ENCODE measurements around the gene SMYD1.

The SMYD1 gene

DNA sequence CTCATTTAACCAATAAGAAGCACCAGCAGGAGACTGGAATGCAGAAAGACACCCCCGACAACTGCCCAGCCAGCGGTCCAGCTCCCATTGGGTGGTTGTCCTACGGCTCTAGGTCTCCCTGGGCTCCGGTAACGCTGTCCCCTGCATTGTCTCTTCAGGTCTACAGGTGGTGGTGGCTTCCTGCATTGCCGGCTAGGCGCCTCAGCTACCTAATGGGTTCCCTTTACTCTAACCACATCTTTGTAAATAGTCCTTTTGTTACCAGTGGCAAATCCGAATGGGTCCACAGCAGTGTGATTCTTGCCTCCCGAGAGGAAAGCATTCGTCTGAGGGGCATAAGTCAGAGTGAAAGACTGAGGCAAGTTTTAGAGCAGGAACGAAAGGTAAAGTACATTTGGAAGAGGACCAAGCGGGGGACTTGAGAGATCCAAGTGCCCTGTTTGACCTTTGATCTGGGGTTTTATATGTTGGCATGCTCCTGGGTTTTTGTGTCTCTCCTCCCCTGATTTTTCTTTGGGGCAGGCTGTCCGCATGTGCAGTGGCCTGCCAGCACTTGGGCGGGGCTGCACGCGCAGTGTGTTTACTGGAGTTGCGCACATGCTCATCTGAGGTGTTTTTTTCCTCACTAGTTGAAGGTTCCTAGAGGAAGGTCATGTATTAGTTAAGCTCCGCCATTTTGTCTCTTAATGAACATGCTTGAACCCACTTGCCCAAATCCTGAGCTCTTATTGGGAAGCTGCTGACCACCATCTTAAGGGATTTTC is 49.2 kb downstream of the SMYD1 start:
- no peak overlapping the region for H2AFZ ChIP-seq (ENCODE audit: insufficient read depth, low read length, poor library complexity)
- no peak overlapping the region for H3K23ac ChIP-seq (ENCODE audit: low read length)
- DNase-seq: no peak
- H3K18ac ChIP-seq (ENCODE audit: low read length): no peak overlapping the region
- no peak overlapping the region for H4K8ac ChIP-seq (ENCODE audit: low read depth, low read length)
- H4K91ac ChIP-seq (ENCODE audit: low read depth, low read length): no peak overlapping the region
- no peak overlapping the region for H2BK12ac ChIP-seq (ENCODE audit: low read length)
- H2BK120ac ChIP-seq (ENCODE audit: insufficient read depth, low read length, poor library complexity): no peak overlapping the region
- H3K79me1 ChIP-seq (ENCODE audit: low read length): no peaks in the 10 kb centered on the region
- no peak overlapping the region for H3K9ac ChIP-seq (ENCODE audit: low read length)
- H3K27ac ChIP-seq (ENCODE audit: low read depth, low read length): no peak overlapping the region
- peak overlapping the region; percentile 37 for H3K4me3 ChIP-seq (ENCODE audit: low read depth, low read length)
- no peak overlapping the region for H2AK5ac ChIP-seq (ENCODE audit: low read length)
- H3K4ac ChIP-seq (ENCODE audit: low read depth, low read length): no peak overlapping the region
- no peaks in the 10 kb centered on the region for H3K9me3 ChIP-seq (ENCODE audit: insufficient read depth, low read depth, low read length)
- H4K12ac ChIP-seq (ENCODE audit: low read depth, low read length): no peak overlapping the region
- no peaks in the 10 kb centered on the region for H3K27me3 ChIP-seq (ENCODE audit: insufficient read depth, low read length)
- H3K4me1 ChIP-seq (ENCODE audit: control insufficient read depth in 1 of 2, insufficient read depth in 2 of 2, low read length in 2 of 2): no peaks in the 10 kb centered on the region
- no peak overlapping the region for H3K14ac ChIP-seq (ENCODE audit: low read length)
- no peak overlapping the region for H2BK5ac ChIP-seq (ENCODE audit: low read depth, low read length, poor library complexity)
- WGBS (ENCODE audit: extremely low coverage, insufficient coverage, insufficient read length): no CpG with 5 or more reads among the region's 18 CpGs
- no peaks in the 10 kb centered on the region for H3K79me2 ChIP-seq (ENCODE audit: control insufficient read depth, insufficient read depth, low read length, poor library complexity)
- no peaks in the 10 kb centered on the region for H3K36me3 ChIP-seq (ENCODE audit: control insufficient read depth in 1 of 2, insufficient read depth in 2 of 2, low read length in 2 of 2)
- no peak overlapping the region for H3K4me2 ChIP-seq (ENCODE audit: low read length)

DNA sequence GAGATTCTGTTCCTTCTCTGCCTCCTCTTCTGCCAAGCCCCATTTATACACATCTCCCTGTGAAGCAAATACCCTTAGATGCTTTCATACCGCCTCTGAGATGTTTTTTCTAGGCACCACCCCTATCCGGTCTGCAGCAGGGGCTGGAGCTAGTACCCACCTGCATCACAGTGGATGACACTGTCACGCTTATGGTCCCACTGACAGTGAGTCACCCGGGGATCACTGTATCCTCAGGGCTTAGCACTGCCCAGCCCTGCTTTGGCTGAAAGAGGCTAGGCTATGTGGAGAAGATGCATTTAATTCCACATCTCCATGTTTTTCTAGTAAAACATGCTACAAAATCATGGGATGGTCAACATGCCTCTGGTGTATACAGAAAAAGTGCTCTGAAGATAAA is 50.3 kb downstream of the SMYD1 start:
- H3K27ac ChIP-seq (ENCODE audit: low read depth, low read length): no peak overlapping the region
- H2AFZ ChIP-seq (ENCODE audit: insufficient read depth, low read length, poor library complexity): no peak overlapping the region
- H4K12ac ChIP-seq (ENCODE audit: low read depth, low read length): no peak overlapping the region
- no peak overlapping the region for H2BK120ac ChIP-seq (ENCODE audit: insufficient read depth, low read length, poor library complexity)
- H3K4me3 ChIP-seq (ENCODE audit: low read depth, low read length): no peak overlapping the region
- WGBS (ENCODE audit: extremely low coverage, insufficient coverage, insufficient read length): no CpG with 5 or more reads among the region's 4 CpGs
- no peak overlapping the region for H3K9ac ChIP-seq (ENCODE audit: low read length)
- DNase-seq: peak in 1 of 2 donors; percentile 22
- no peaks in the 10 kb centered on the region for H3K4me1 ChIP-seq (ENCODE audit: control insufficient read depth in 1 of 2, insufficient read depth in 2 of 2, low read length in 2 of 2)
- H3K79me1 ChIP-seq (ENCODE audit: low read length): no peaks in the 10 kb centered on the region
- no peak overlapping the region for H3K4me2 ChIP-seq (ENCODE audit: low read length)
- no peak overlapping the region for H2BK12ac ChIP-seq (ENCODE audit: low read length)
- H3K27me3 ChIP-seq (ENCODE audit: insufficient read depth, low read length): no peaks in the 10 kb centered on the region
- no peaks in the 10 kb centered on the region for H3K9me3 ChIP-seq (ENCODE audit: insufficient read depth, low read depth, low read length)
- no peak overlapping the region for H3K23ac ChIP-seq (ENCODE audit: low read length)
- no peak overlapping the region for H3K4ac ChIP-seq (ENCODE audit: low read depth, low read length)
- H2AK5ac ChIP-seq (ENCODE audit: low read length): no peak overlapping the region
- H4K91ac ChIP-seq (ENCODE audit: low read depth, low read length): no peak overlapping the region
- no peak overlapping the region for H4K8ac ChIP-seq (ENCODE audit: low read depth, low read length)
- H3K18ac ChIP-seq (ENCODE audit: low read length): no peak overlapping the region
- H3K79me2 ChIP-seq (ENCODE audit: control insufficient read depth, insufficient read depth, low read length, poor library complexity): no peaks in the 10 kb centered on the region
- no peak overlapping the region for H2BK5ac ChIP-seq (ENCODE audit: low read depth, low read length, poor library complexity)
- H3K14ac ChIP-seq (ENCODE audit: low read length): no peak overlapping the region
- H3K36me3 ChIP-seq (ENCODE audit: control insufficient read depth in 1 of 2, insufficient read depth in 2 of 2, low read length in 2 of 2): no peaks in the 10 kb centered on the region

DNA sequence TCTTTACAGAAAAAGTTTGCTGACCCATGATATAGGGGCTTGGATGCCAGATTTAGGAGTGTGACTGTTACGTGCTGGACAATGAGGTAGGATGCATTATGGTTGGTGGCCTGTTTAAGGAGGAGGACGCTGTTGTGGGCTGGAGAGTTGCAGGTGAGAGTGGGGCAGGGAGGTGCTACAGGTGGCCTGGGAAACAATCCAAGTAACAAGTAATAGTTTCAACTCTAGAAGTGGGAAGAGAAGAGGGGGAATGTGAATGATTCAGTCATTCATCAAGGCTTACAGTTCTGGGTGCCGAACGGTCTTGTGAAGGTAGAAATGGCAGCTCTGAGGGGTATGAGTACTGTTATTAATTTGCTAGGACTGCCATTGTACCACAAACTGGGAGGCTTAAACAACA is 54.1 kb downstream of the SMYD1 start:
- Histone ChIP-seq H3K79me1 (ENCODE audit: low read length) (no peaks in the 10 kb centered on the region), H2BK5ac (ENCODE audit: low read depth, low read length, poor library complexity) (no peak overlapping the region), H3K4me1 (ENCODE audit: control insufficient read depth in 1 of 2, insufficient read depth in 2 of 2, low read length in 2 of 2) (no peaks in the 10 kb centered on the region), H3K9ac (ENCODE audit: low read length) (no peak overlapping the region), H2AFZ (ENCODE audit: insufficient read depth, low read length, poor library complexity) (no peak overlapping the region), H3K79me2 (ENCODE audit: control insufficient read depth, insufficient read depth, low read length, poor library complexity) (no peaks in the 10 kb centered on the region), H2AK5ac (ENCODE audit: low read length) (no peak overlapping the region), H3K23ac (ENCODE audit: low read length) (no peak overlapping the region), H4K8ac (ENCODE audit: low read depth, low read length) (no peak overlapping the region), H4K91ac (ENCODE audit: low read depth, low read length) (no peak overlapping the region), H3K4me3 (ENCODE audit: low read depth, low read length) (no peak overlapping the region), H3K27me3 (ENCODE audit: insufficient read depth, low read length) (no peaks in the 10 kb centered on the region), H3K4ac (ENCODE audit: low read depth, low read length) (no peak overlapping the region), H3K4me2 (ENCODE audit: low read length) (no peak overlapping the region), H4K12ac (ENCODE audit: low read depth, low read length) (no peak overlapping the region), H3K14ac (ENCODE audit: low read length) (no peak overlapping the region), H2BK120ac (ENCODE audit: insufficient read depth, low read length, poor library complexity) (no peak overlapping the region), H3K18ac (ENCODE audit: low read length) (no peak overlapping the region), H2BK12ac (ENCODE audit: low read length) (no peak overlapping the region), H3K36me3 (ENCODE audit: control insufficient read depth in 1 of 2, insufficient read depth in 2 of 2, low read length in 2 of 2) (no peaks in the 10 kb centered on the region), H3K27ac (ENCODE audit: low read depth, low read length) (no peak overlapping the region), H3K9me3 (ENCODE audit: insufficient read depth, low read depth, low read length) (no peaks in the 10 kb centered on the region)
- no CpG with 5 or more reads among the region's 4 CpGs for WGBS (ENCODE audit: extremely low coverage, insufficient coverage, insufficient read length)
- DNase-seq: no peak

DNA sequence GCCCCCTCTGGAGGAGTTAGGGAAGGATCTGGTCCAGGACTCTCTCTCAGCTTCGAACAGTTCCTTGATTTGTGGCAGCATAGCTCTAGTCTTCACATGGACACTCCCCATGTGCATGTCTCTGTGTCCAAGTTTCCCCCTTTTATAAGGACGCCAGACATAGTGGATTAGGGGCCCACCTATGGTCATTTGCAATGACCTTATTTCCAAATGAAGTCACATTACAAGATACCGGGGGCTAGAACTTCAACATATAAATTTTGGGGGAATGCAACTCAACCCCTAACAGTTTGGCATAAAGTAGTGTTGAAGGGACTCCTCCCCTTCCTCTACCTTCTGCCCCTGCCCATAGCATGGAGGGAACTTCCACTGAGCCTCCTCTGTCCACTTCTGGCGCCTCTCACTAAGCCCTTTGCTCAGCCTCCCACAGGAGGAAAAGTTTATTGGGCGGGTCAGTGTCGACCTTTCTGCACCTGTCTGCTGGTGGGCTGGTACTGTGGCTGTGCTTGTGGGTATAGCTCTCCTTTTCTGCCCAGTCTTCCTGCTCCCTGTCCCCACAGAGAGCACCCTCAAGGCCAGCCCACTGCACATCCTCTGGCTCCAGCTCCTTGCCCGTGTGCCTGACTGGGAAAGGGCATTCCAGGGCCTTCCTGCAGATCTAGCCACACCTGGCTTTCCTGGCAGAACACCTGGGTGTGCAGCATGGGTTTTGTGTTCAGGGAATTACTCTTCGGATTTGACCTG is 54.7 kb downstream of the SMYD1 start:
- H3K23ac ChIP-seq (ENCODE audit: low read length): no peak overlapping the region
- no peak overlapping the region for H2BK12ac ChIP-seq (ENCODE audit: low read length)
- no peak overlapping the region for H4K91ac ChIP-seq (ENCODE audit: low read depth, low read length)
- no peak overlapping the region for H2AFZ ChIP-seq (ENCODE audit: insufficient read depth, low read length, poor library complexity)
- H3K9ac ChIP-seq (ENCODE audit: low read length): no peak overlapping the region
- no peak for DNase-seq
- no peaks in the 10 kb centered on the region for H3K4me1 ChIP-seq (ENCODE audit: control insufficient read depth in 1 of 2, insufficient read depth in 2 of 2, low read length in 2 of 2)
- H3K18ac ChIP-seq (ENCODE audit: low read length): no peak overlapping the region
- no peak overlapping the region for H3K4me2 ChIP-seq (ENCODE audit: low read length)
- H3K4me3 ChIP-seq (ENCODE audit: low read depth, low read length): no peak overlapping the region
- WGBS (ENCODE audit: extremely low coverage, insufficient coverage, insufficient read length): no CpG with 5 or more reads among the region's 8 CpGs
- no peaks in the 10 kb centered on the region for H3K79me1 ChIP-seq (ENCODE audit: low read length)
- H3K9me3 ChIP-seq (ENCODE audit: insufficient read depth, low read depth, low read length): no peaks in the 10 kb centered on the region
- H4K8ac ChIP-seq (ENCODE audit: low read depth, low read length): no peak overlapping the region
- H3K27me3 ChIP-seq (ENCODE audit: insufficient read depth, low read length): no peaks in the 10 kb centered on the region
- no peak overlapping the region for H2AK5ac ChIP-seq (ENCODE audit: low read length)
- no peak overlapping the region for H2BK120ac ChIP-seq (ENCODE audit: insufficient read depth, low read length, poor library complexity)
- no peak overlapping the region for H2BK5ac ChIP-seq (ENCODE audit: low read depth, low read length, poor library complexity)
- H3K4ac ChIP-seq (ENCODE audit: low read depth, low read length): no peak overlapping the region
- H4K12ac ChIP-seq (ENCODE audit: low read depth, low read length): no peak overlapping the region
- no peaks in the 10 kb centered on the region for H3K79me2 ChIP-seq (ENCODE audit: control insufficient read depth, insufficient read depth, low read length, poor library complexity)
- no peak overlapping the region for H3K27ac ChIP-seq (ENCODE audit: low read depth, low read length)
- no peak overlapping the region for H3K14ac ChIP-seq (ENCODE audit: low read length)
- no peaks in the 10 kb centered on the region for H3K36me3 ChIP-seq (ENCODE audit: control insufficient read depth in 1 of 2, insufficient read depth in 2 of 2, low read length in 2 of 2)
